KG1 (cell line): Measurements from ENCODE around the gene NUDC.
"Not testable (repeated sequence)": the region's sequence is repeated elsewhere in the genome, so short reads cannot be mapped to it uniquely, and the experiment has no call there.

Experiments
- DNase-seq: peaks from one replicate; lab custom pipeline; 2025; lab: John Stamatoyannopoulos, UW

NUDC gene

DNA sequence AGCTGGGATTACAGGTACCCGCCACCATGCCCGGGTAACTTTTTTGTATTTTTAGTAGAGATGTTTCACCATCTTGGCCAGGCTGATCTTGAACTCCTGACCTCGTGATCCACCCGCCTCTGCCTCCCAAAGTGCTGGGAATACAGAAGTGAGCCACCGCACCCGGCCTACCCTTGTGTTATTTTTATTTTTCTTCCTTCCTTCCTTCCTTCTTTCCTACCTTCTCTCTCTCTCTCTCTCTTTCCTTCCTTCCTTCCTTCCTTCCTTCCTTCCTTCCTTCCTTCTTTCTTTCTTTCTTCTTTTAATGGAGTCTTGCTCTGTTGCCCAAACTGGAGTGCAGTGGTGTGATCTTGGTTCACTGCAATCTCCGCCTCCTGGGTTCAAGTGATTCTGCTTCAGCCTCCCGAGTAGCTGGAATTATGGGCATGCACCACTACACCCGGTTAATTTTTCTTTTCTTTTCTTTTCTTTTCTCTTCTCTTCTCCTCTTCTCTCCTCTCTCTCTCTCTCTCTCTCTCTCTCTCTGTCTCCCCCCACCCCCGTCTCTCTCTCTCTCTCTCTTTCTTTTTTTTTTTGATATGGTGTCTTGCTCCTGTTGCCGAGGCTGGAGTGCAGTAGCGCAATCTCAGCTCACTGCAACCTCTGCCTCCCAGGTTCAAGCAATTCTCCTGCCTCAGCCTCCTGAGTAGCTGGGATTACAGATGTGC, 68.0 kb downstream of the NUDC start:
- not testable (repeated sequence) for DNase-seq

GRCh38 chr1:26991310-26992116, 70.0 kb downstream of the NUDC start:
- DNase-seq: no peak

DNA sequence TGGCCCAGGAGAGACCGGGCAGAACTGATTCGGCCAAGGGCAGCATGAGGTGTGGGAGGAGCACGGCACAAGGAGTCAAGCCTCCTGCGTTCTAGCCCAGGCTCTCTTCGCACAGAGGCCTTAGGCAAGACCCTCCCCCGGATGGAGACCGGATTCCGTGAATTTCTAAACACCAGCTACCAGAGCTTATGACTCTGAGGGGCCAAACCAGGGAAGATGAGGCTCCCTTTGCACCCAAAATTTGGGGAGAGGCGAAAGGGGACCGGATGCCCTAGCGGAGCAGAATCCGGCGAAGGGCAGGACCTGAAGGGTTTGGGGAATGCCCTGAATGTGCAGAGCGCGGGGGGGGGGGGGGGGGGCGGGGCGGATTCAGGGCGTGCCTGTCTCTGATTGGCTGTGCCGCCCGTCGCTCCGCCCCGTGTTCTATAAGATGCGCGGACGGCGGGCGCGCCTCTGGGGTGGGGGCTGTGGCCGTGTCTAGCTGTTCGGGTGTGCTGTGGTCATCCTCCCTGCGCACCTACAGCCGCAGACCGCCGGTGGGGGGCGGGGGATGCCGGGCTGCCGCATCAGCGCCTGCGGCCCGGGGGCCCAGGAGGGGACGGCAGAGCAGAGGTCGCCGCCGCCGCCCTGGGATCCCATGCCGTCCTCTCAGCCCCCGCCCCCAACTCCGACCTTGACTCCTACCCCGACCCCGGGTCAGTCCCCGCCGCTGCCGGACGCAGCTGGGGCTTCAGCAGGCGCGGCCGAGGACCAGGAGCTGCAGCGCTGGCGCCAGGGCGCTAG, 71.9 kb downstream of the NUDC start, which contains the start of gene TRNP1:
Gene TRNP1, plus strand, starts transcription at position 456 of the 783 bp plus-strand sequence. Its CDS starts 95 bp downstream, at position 551.
- DNase-seq: peak; percentile 16

DNA sequence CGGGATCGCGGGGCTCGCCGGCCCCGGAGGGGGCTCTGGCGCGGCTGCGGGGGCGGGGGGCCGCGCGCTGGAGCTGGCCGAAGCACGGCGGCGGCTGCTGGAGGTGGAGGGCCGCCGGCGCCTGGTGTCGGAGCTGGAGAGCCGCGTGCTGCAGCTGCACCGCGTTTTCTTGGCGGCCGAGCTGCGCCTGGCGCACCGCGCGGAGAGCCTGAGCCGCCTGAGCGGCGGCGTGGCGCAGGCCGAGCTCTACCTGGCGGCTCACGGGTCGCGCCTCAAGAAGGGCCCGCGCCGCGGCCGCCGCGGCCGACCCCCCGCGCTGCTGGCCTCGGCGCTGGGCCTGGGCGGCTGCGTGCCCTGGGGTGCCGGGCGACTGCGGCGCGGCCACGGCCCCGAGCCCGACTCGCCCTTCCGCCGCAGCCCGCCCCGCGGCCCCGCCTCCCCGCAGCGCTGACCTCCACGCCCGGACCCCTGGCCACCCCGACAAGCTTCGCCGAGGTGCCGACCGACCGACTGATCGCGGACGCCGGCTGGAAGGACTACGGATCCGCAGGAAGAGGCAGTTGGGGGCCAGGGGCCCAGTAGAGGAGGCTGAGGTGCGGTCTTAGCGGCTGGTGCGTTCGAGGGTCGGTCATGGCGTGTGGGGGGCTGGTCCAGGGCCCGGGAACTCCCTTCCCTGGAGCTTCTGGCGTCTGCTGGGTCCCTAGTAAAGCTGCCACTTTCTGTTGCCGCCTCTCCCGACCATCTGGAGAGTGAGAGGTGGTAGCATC, 72.7 kb downstream of the NUDC start:
- DNase-seq: no peak

GRCh38 chr1:26994787-26995517, 73.4 kb downstream of the NUDC start:
- no peak for DNase-seq

- no peak for DNase-seq
Measured at GRCh38 chr1:26996024-26996423, 74.5 kb downstream of the NUDC start.
